OCI-LY1 (cell line): ENCODE results near the gene SLC17A7.

Experiments used
- H2AFZ ChIP-seq: fragments of 200-600 bp; sonication (generic), shearing (Covaris generic); 2 replicates; pipeline ENCODE4 v1.6.0; 2014; ENCODE audit warnings: antibody characterized with exemption, mild to moderate bottlenecking, low read length
- H3F3A ChIP-seq: fragments of 200-600 bp; sonication (generic), shearing (Covaris generic); 2 replicates; pipeline ENCODE4 v1.6.0; 2014; ENCODE audit warnings: mild to moderate bottlenecking, antibody characterized with exemption, low read length, moderate library complexity; ENCODE audit not compliant: insufficient read depth
- H3K27ac ChIP-seq: fragments of 200-600 bp; sonication (generic); 2 replicates; pipeline ENCODE4 v1.5.1; 2014; ENCODE audit warnings: low read length, mixed run types, mild to moderate bottlenecking, low read depth; ENCODE audit not compliant: poor library complexity, severe bottlenecking
- H3K27me3 ChIP-seq: fragments of 200-600 bp; sonication (generic); 2 replicates; pipeline ENCODE4 v1.6.0; 2014; ENCODE audit warnings: antibody characterized with exemption, mild to moderate bottlenecking, low read length, moderate library complexity; ENCODE audit not compliant: insufficient read depth
- H3K36me3 ChIP-seq: fragments of 200-600 bp; sonication (generic); 2 replicates; pipeline ENCODE4 v1.6.1; 2014; ENCODE audit warnings: mild to moderate bottlenecking, antibody characterized with exemption, low read length, moderate library complexity, mixed read lengths; ENCODE audit not compliant: insufficient read depth
- H3K4me1 ChIP-seq: fragments of 200-600 bp; sonication (generic); 2 replicates; pipeline ENCODE4 v1.5.1; 2014; ENCODE audit warnings: mild to moderate bottlenecking, low read length, moderate library complexity; ENCODE audit not compliant: insufficient read depth, severe bottlenecking
- H3K4me2 ChIP-seq: fragments of 200-600 bp; sonication (generic), shearing (Covaris generic); 2 replicates; pipeline ENCODE4 v1.6.1; 2014; ENCODE audit warnings: low read length
- H3K4me3 ChIP-seq: fragments of 200-600 bp; sonication (generic); 2 replicates; pipeline ENCODE4 v1.5.1; 2014; ENCODE audit warnings: low read length, low read depth, mild to moderate bottlenecking, mixed read lengths; ENCODE audit not compliant: poor library complexity, severe bottlenecking
- H3K79me2 ChIP-seq: fragments of 200-600 bp; shearing (Covaris generic); 2 replicates; pipeline ENCODE4 v1.6.1; 2016; ENCODE audit warnings: mixed run types, low read length, mixed read lengths; ENCODE audit not compliant: insufficient read depth
- H3K9ac ChIP-seq: fragments of 200-600 bp; sonication (generic), shearing (Covaris generic); 2 replicates; pipeline ENCODE4 v1.6.1; 2014; ENCODE audit warnings: mild to moderate bottlenecking, low read length, mixed read lengths
- H3K9me2 ChIP-seq: fragments of 200-600 bp; sonication (generic), shearing (Covaris generic); 2 replicates; pipeline ENCODE4 v1.6.1; 2014; ENCODE audit warnings: low read depth, mild to moderate bottlenecking, low read length, mixed read lengths
- H3K9me3 ChIP-seq: fragments of 200-600 bp; shearing (Covaris generic); 2 replicates; pipeline ENCODE4 v1.6.1; 2014; ENCODE audit warnings: low read length, mixed read lengths
- H4K20me1 ChIP-seq: fragments of 200-600 bp; sonication (generic), shearing (Covaris generic); 2 replicates; pipeline ENCODE4 v1.6.0; 2016; ENCODE audit warnings: mild to moderate bottlenecking, low read length; ENCODE audit not compliant: insufficient read depth
- CTCF ChIP-seq: fragments of 200-600 bp; sonication (generic), shearing (Covaris generic); IDR thresholded peaks from 2 replicates; pipeline ENCODE4 v1.5.1; 2017; ENCODE audit warnings: mild to moderate bottlenecking, antibody characterized with exemption, low read length, moderate library complexity, mixed read lengths
- EZH2 ChIP-seq: fragments of 200-600 bp; sonication (generic), shearing (Covaris generic); IDR thresholded peaks from 2 replicates; pipeline ENCODE4 v1.8.0; 2017; ENCODE audit warnings: borderline replicate concordance, mixed run types, mild to moderate bottlenecking, antibody characterized with exemption, low read length, moderate library complexity, mixed read lengths

Gene SLC17A7

GRCh38 chr19:49486710-49487276 lies 45.5 kb upstream of the SLC17A7 start:
- peaks cover 7% of the 10 kb centered on the region for H3F3A ChIP-seq
- TF ChIP-seq CTCF (no peak), EZH2 (no peak)
- H3K27me3 ChIP-seq, result no peaks in the 10 kb centered on the region
- H3K4me2 ChIP-seq, result peak overlapping the region; percentile 45; the same call in 1 of the 2 replicates
- H4K20me1 ChIP-seq, result no peaks in the 10 kb centered on the region
- no peak overlapping the region for H2AFZ ChIP-seq
- no peaks in the 10 kb centered on the region for H3K9me2 ChIP-seq
- peak overlapping the region; percentile 39 for H3K4me3 ChIP-seq
- peaks cover 29% of the 10 kb centered on the region for H3K4me1 ChIP-seq
- no peak overlapping the region for H3K9ac ChIP-seq
- H3K9me3 ChIP-seq, result no peaks in the 10 kb centered on the region
- peaks cover 23% of the 10 kb centered on the region for H3K79me2 ChIP-seq
- no peak overlapping the region for H3K27ac ChIP-seq
- peaks cover 44% of the 10 kb centered on the region for H3K36me3 ChIP-seq

GRCh38 chr19:49486232-49486631 lies 44.9 kb upstream of the SLC17A7 start:
- H3K4me3 ChIP-seq, result no peak overlapping the region
- no peak overlapping the region for H3K4me2 ChIP-seq
- no peak overlapping the region for H2AFZ ChIP-seq
- H3F3A ChIP-seq, result peaks cover 7% of the 10 kb centered on the region
- no peak for TF ChIP-seq CTCF
- no peak for TF ChIP-seq EZH2
- H3K36me3 ChIP-seq, result peaks cover 38% of the 10 kb centered on the region
- H3K9me2 ChIP-seq, result no peaks in the 10 kb centered on the region
- H4K20me1 ChIP-seq, result no peaks in the 10 kb centered on the region
- peaks cover 29% of the 10 kb centered on the region for H3K4me1 ChIP-seq
- H3K79me2 ChIP-seq, result peaks cover 23% of the 10 kb centered on the region
- H3K27me3 ChIP-seq, result no peaks in the 10 kb centered on the region
- H3K9me3 ChIP-seq, result no peaks in the 10 kb centered on the region
- H3K9ac ChIP-seq, result no peak overlapping the region
- no peak overlapping the region for H3K27ac ChIP-seq

GRCh38 chr19:49481020-49481683 lies 39.8 kb upstream of the SLC17A7 start:
- H3F3A ChIP-seq, result no peaks in the 10 kb centered on the region
- H3K79me2 ChIP-seq, result no peaks in the 10 kb centered on the region
- H3K9me2 ChIP-seq, result no peaks in the 10 kb centered on the region
- H3K9ac ChIP-seq, result no peak overlapping the region
- no peaks in the 10 kb centered on the region for H3K27me3 ChIP-seq
- peaks cover 4% of the 10 kb centered on the region for H3K4me1 ChIP-seq
- no peak overlapping the region for H3K4me2 ChIP-seq
- H2AFZ ChIP-seq, result no peak overlapping the region
- H3K4me3 ChIP-seq, result no peak overlapping the region
- no peaks in the 10 kb centered on the region for H3K36me3 ChIP-seq
- H4K20me1 ChIP-seq, result no peaks in the 10 kb centered on the region
- no peaks in the 10 kb centered on the region for H3K9me3 ChIP-seq
- TF ChIP-seq CTCF (no peak), EZH2 (no peak)
- no peak overlapping the region for H3K27ac ChIP-seq
